SW480 (cell line): ENCODE measurements around the gene CAMSAP3.

Experiments
- DNase-seq: peaks from one replicate; pipeline ENCODE4 v3.0.0-alpha.2; 2016; ENCODE audit warnings: low spot score

CAMSAP3 gene

GRCh38 chr19:7648265-7649014 is 52.8 kb downstream of the CAMSAP3 start:
- no peak for DNase-seq

DNA sequence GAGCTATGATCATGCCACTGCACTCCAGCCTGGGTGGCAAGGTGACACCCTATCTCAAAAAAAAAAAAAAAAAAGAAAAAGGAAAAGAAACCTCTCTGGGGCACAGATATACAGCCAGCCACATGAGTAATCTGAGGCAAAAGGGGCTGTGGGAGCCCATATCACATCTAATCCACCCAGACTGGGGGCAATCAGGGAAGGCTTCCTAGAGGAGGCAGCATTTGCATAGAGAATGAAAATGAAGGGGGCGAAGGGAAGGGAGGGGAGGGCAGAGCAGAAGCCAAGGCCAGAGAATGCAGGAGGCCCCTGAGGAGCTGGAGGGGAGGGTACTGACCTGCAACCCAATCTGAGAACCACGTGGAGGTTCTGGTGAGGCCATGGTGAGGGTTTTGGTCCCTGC is 54.5 kb downstream of the CAMSAP3 start:
- DNase-seq, result no peak

- peak; percentile 95 for DNase-seq
These were observed 56.5 kb downstream of the CAMSAP3 start for GRCh38 chr19:7652061-7652641.

DNA sequence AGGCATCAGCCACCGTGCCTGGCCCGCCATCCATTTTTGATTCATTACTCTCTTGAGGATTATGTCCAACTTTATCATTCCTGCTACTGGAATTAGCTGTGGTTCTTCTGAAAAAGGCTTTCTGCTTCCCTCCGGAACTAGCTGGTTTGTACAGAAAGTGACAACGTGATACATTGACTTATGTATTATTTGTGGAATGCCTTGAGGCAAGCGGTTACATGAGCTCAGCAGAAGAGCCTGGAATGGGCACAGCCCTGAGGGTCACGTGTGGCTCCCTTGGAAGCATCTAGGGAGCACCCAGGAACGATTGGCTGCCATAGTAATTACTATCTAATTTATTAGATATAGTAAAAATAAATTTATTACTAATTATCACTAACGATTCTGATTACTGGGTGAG is 58.7 kb downstream of the CAMSAP3 start:
- DNase-seq, result no peak

DNA sequence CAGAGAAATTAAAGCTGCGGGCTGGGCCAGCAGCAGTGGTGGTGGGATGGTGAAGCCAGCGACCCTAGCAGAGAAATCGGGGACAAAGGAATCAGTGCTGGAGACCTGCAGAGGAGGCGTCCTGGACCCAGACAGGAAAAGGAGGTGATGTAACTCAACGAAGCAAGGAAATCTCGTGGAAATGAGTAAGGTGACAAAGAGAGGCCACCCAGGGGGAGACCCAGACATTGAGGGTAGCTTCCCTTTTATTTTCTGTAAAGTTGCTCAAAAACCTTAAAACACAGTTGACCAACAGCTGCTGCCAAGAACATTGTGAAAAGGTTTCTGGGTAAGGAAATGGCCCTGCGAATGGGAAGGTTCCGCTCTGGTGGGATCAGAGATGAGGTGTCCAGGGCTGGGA is 59.9 kb downstream of the CAMSAP3 start:
- no peak for DNase-seq

DNA sequence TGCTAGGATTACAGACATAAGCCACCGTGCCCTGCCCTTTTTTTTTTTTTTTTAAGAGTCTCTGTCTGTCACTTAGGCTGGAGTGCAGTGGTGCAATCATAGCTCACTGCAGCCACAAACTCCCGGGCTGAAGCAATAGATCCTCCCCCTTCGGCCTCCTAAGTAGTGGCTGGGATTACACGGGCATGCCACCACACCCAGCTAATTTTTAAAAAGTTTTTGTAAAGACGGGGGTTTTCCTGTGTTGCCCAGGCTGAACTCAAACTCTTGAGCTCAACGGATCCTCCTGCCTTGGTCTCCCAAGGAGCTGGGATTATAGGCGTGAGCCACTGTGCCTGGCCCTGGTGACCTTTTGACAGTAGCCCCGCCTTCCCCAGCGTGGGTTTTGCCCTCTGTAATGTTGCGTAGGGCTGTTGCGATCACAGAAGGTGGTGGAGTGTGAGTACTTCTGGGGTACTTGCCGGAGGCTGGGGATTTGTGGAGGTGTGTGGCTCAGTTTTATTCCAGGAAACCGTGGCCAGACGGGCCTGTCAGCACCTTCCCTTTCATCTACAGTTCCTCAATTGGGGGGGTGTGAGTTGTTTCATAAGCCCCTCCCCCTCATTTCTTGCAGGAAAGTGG is 61.6 kb downstream of the CAMSAP3 start:
- DNase-seq, result no peak

- no peak for DNase-seq
These were observed 62.6 kb downstream of the CAMSAP3 start for GRCh38 chr19:7658219-7658686.

DNA sequence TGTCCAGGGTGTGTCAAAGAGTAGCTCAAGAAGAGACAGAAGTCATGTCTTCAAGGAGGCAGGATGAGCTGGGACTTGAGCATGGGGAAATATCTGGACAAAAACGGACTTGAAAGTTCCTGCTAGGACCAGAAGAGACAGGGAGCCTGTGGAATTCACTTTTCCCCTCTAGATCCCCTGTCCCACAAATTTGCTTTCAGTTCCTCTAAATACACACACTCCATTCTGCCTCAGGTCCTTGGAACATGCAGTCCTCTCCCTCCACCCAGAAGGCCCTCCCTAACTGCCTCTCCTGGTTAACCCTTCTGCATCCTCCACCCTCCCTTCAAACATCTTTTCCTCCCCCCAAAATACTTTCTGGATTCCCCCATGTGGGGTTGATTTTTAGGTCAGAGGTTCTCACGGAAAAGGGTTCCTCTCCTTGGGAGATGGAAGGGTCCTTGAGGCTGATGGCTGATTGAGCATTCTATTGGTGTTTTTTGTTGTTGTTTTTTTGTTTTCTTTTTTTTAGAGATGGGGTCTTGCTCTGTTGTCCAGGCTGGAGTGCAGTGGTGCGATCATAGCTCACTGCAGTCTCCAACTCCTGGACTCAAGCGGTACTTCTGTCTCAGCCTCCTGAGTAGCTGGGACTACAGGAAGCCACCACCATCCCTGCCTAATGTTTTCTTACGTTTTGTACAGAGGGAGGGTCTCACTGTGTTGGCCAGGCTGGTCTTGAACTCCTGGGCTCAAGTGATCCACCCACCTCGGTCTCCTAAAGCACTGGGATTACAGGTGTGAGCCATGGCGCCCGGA is 66.3 kb downstream of the CAMSAP3 start:
- DNase-seq, result no peak

GRCh38 chr19:7662657-7663056 is 67.0 kb downstream of the CAMSAP3 start:
- no peak for DNase-seq

DNA sequence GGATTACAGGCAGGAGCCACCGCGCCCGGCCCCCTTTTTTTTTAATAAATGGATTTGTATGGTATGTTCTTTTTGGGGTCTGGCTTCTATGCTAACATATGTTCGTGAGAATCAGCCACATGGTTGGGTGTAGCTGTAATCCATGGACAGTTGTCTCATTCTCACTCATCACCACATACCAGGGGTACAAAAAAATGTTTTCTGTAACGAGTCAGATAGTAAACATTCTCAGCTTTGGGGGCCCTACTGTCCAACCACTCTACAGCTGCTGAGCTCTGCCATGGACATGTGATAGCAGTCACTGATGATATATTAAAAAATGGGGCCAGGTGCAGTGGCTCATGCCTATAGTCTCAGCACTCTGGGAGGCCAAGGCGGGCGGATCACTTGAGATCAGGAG is 68.0 kb downstream of the CAMSAP3 start:
- no peak for DNase-seq

DNA sequence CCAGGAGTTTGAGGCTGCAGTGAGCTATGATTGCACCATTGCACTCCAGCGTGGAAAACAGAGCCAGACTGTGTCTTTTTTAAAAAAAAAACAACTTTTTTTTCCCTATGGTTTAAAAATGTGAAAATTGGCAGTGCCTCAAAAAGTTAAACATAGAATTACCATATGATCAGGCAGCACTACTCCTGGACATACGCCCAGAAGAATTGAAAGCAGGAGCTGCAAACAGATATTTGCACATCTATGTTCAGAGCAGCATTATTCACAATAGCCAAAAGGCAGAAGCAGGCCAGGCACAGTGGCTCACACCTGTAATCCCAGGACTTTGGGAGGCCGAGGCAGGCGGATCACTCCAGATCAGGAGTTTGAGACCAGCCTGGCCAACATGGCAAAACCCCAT is 69.4 kb downstream of the CAMSAP3 start:
- no peak for DNase-seq
